Stimulated activated CD8-positive, alpha-beta memory T cell treated with anti-CD3 and anti-CD28 coated beads, Interleukin-4, amount 100 ng/mL, for 48 hours (primary cell): ENCODE measurements around the gene SNAPC5.
A peak's percentile ranks its signal among the peaks of the same experiment; 100 is the strongest.
"Not testable (repeated sequence)": the region's sequence is repeated elsewhere in the genome, so short reads cannot be mapped to it uniquely, and the experiment has no call there.

Experiments
- DNase-seq: peaks from one replicate; pipeline ENCODE4 v3.0.0-alpha.2; 2020

SNAPC5 gene

DNA sequence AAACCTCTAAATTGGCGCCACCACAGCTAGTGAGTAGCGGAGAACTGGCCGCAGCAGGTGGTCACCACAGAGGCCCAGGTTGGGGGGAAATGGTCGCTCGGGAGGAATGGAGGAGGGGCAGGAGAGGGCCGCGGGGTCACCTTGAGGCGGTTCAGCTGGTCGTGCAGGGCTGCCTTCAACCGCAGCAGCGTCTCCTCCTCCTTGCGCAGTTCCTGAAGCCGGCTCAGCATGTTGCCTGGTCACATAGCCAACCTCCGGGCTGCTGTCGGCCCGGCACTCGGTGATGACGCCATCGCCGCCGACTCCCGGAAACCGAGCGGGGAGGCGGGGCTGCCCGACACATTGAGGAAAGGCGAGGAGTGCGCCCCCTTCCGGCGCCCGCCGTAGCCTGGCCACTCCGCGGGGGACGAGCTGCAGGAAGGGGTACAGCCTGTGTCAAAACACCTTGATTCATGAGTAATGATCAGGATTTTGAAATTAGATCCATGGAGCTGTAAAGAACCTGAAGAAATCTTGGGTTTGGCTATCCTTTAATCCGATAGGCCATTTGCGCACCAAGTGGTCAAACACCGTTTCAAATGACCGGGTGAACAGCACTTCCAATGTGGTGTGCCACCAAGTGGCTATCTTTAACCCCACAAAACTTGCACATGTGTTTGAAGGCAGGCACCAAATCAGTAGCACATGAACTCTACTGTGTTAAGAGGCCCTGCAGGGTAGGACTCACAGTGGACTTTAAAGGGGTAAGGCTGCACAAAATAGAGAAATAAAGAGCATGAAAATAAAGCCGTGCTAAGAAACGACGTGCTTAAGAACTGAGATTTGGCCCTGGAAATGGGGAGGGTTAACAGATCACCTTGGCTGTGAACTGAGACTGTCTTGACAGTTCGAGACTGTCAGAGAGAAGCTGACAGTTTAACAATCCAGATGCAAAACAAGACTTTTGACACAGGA, at the start of gene SNAPC5:
TSS of gene SNAPC5 (minus strand) at position 261 of the 954 bp plus-strand sequence. CDS start at position 230, 31 bp downstream.
- DNase-seq, result peak; percentile 99

DNA sequence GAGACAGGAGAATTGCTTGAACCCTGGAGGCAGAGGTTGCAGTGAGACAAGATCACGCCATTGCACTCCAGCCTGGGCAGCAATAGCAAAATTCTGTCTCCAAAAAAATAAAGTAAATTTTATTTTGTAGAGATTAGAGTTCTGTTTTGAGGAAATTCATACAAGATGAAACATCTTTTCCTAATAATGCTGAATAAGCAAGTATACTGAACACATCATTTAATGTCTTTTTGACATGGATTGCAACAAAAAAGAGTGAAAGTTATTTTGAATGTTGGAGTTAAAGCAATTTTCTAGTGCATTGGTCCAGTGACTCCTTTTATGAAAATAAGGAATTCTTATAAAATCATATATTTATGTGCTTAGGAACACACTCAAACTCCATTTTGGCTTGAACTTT, 47.7 kb upstream of the SNAPC5 start:
- DNase-seq, result no peak

- DNase-seq, result no peak
Measured at GRCh38 chr15:66542896-66543295, 45.3 kb upstream of the SNAPC5 start.

- DNase-seq, result no peak
Measured at GRCh38 chr15:66535056-66535455, 37.5 kb upstream of the SNAPC5 start.

GRCh38 chr15:66524838-66525237, 27.3 kb upstream of the SNAPC5 start:
- DNase-seq, result no peak

- DNase-seq, result no peak
Measured at GRCh38 chr15:66523926-66524325, 26.4 kb upstream of the SNAPC5 start.

DNA sequence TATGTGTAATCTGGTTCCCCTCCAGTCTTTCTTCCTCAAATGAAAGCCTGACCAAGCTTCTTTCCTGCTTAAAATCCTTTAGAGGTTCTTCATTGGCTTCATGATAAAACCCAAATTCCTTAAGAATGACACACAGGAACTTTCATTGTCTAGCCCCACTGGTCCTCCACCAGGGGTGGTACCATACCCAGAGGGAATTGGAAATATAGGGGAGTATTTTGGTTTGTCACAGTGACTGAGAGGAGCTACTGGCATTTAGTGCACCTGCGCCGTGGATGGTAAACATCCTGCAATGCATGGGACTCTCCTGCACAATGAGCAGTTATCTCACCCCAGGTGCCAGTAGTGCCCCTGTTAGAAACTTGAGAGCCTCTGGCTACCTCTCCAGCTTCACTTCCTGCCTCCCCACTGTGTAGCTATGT, 18.4 kb upstream of the SNAPC5 start:
- no peak for DNase-seq

DNA sequence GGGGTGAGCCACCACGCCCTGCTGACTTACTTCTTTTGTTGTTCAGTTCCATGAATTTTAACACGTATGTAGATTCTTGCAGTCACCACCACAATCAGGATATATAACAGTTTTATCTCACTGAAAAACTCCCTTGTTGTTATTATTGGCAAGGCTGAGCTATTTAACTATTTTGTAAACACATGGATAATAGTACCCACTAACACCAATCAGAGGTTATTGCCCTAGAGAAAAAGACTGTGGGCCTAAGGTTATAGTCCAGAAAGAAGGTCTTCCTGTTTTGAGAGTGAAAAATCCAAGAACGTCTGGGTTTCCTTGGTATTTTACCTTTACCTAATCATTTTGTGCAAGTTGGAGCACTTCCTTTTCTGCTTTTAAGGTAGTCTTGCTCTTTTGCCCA, 17.0 kb upstream of the SNAPC5 start:
- no peak for DNase-seq

DNA sequence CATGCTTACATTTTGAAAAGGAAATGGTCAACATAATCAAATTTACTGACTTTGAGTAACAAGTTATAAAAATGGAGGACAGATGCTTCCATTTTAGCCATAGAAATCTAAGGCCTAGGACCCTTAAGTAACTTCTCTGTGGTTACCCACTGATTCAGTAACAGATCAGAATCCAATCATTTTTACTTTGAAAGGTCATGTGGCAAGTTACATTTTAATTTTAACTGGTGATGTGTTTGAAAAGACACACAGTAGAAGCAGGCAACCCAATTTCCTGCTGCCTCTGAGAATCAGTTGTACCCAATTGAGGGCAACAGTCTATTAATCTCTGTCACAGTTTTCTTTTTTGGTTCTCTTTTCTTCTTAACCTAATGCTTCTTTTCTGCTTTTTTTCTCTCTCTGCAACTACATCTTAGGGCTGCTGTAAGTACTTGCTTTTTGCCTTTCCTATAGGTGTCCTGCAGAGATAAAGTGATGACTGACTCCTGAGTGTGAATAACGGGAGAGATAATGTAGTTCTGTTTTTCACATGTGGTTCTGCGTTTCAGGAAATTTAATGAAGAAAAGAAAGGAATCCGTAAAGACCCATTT, 10.8 kb upstream of the SNAPC5 start:
- no peak for DNase-seq

DNA sequence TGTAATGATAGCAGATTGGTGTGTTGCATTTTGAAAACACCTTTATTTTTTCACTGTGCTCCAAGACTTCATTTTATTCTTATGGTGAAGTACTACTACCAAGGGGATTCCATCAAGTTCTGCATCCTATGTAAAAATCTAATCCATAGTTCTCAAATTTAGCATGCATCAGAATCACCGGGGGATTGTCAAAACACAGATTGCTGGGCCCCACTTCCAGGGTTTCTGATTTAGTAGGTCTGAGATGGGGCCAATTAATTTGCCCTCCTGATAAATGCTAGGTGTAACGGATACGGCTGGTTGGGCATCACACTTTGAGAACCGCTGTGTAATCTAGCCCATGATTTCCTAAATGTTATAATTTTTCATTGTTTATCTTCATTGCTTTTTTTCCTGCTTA, 8.3 kb upstream of the SNAPC5 start:
- DNase-seq, result no peak

GRCh38 chr15:66505430-66505811, 7.9 kb upstream of the SNAPC5 start:
- no peak for DNase-seq

DNA sequence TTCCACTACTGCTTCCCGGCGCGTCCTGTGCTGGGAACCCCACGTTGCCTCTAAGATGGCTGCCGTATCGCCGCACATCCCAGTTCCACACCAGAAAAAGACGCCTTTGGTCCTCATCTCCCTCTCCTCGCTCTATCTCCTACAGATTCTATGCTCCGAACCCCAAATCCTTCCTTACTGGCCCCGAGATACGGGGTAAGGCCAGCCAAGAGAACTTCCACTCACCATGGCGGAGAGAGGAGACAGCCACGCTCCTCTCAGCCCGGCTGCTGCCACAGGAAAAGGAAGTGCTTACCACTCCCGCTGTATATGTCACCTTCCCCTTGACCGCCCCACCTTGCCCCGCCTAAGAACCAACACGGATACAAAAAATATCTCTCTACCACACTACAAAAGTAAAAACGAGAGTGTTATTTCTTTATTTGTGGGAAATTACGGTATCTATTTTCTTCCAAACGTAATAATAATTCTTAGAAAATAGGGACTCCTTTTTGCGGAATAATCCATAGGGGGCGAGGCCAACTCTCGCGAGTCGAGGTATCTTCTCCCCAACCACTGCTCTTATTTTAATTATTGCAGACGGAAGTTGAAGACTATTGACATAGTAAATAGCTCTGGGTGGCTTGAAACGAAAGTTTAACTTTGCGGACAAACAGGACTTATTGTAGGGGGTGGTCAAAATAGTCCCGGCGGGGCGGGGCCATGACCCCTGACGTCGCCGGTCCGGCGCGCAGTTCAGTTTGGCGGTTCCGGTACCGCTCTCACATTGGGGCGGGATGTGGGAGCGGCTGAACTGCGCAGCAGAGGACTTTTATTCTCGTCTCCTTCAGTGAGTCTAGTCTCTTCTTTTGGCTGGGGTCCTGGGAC, 7.2 kb upstream of the SNAPC5 start, which contains the start of the genes RPL4 and ZWILCH:
TSS of gene RPL4 (minus strand) at position 293 of the 867 bp plus-strand sequence. CDS start at position 228, 65 bp downstream.
TSS of gene ZWILCH (plus strand) at position 764 of the 867 bp plus-strand sequence. CDS start at position 777, 13 bp downstream.
- peak; percentile 82 for DNase-seq

- no peak for DNase-seq
Measured at GRCh38 chr15:66503780-66504562, 6.4 kb upstream of the SNAPC5 start.

DNA sequence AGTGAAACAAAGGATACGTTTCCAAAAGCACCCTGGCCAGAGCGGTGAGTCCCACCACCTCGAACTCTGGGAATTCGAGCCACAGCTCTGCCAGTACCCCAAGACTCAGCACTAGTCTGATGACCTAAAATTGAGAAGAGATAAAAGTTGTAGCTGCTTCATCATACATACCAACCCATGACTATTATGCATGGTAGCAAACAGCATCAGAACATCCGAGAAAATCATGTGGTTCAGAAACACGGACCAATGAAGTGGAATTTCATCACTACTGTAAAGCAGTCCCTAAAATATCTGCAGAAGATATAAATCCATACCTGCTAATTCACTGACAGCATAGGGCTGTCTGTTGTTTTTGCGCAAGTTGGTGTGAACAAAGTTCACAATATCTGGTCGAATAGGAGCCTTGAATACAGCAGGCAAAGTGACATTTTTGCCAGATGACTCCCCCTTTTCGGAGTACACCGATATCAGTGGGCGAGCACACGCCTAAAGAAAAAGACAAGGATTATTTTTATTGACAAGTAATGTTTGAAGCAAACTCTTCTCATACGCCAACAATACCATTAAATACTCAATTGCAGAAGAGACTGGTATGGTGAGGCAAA, 5.6 kb upstream of the SNAPC5 start:
- DNase-seq, result not testable (repeated sequence)

DNA sequence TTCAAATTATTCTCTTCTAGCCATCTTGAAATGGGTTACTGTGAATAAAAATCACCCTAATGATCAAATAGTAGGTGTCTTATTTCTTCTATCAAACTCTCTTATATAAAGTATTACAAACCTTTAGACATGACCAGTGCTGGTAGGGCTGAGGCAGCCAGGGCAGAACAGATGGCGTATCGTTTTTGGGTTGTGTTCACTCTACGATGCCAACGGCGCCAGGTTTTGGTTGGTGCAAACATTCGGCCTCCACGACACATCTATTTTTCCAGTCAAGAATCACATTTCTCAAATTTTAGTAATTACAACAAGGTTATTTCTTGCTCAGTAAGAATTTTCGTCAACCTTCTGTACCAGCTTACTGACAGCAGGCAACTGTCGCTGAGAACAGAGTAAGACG, 4.9 kb upstream of the SNAPC5 start:
- DNase-seq, result no peak

GRCh38 chr15:66500346-66500745, 2.8 kb upstream of the SNAPC5 start:
- DNase-seq, result not testable (repeated sequence)

GRCh38 chr15:66498501-66499386, 1.2 kb upstream of the SNAPC5 start:
- peak; percentile 40 for DNase-seq

GRCh38 chr15:66496951-66497501, 536 bp downstream of the SNAPC5 start:
- peak; percentile 33 for DNase-seq

DNA sequence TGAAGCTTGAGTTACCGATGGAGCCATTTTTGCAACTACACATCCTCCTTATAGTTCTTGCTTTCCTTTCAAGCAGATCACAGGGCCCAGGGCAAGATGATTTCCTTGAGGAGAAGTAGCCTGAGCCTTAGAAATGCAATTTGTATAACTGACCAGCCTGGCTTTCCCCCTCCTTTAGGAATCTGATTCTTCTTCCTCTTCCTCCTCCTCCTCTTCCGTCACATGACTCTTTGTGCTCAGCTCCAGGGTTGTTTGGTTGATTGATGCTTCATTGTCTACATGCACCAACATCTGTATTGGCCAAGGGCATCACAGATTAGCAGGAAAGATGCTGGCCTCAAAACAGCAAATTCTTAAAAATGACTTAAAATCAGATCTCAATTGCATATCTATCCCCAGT, 3.3 kb downstream of the SNAPC5 start:
- no peak for DNase-seq

- no peak for DNase-seq
Measured at GRCh38 chr15:66491846-66492245, 5.7 kb downstream of the SNAPC5 start.
